Epidermal melanocyte (primary cell): ENCODE measurements around the gene C1orf122.
A peak's percentile ranks its signal among the peaks of the same experiment; 100 is the strongest.
"Not testable (repeated sequence)": the region's sequence is repeated elsewhere in the genome, so short reads cannot be mapped to it uniquely, and the experiment has no call there.

Experiments used
- DNase-seq: peaks from one replicate; pipeline ENCODE4 v3.0.0; 2011; ENCODE audit warnings: low spot score; ENCODE audit not compliant: insufficient read length

C1orf122 gene

GRCh38 chr1:37807555-37808368 is at the start of gene C1orf122, which contains the start of gene YRDC:
Gene C1orf122 (plus strand): TSS chr1:37807790. CDS start chr1:37808405, 615 bp downstream.
Gene YRDC (minus strand): TSS chr1:37808208. CDS start chr1:37808180, 28 bp downstream.
- DNase-seq = peak; percentile 98

GRCh38 chr1:37759451-37759850 is 48.1 kb upstream of the C1orf122 start:
- DNase-seq = no peak

- DNase-seq = no peak
Measured at GRCh38 chr1:37761416-37762095, 46.0 kb upstream of the C1orf122 start.

GRCh38 chr1:37762516-37762915 is 45.1 kb upstream of the C1orf122 start:
- no peak for DNase-seq

GRCh38 chr1:37763791-37764413 is 43.7 kb upstream of the C1orf122 start:
- DNase-seq = no peak

GRCh38 chr1:37764414-37764825 is 43.2 kb upstream of the C1orf122 start:
- no peak for DNase-seq

GRCh38 chr1:37764888-37765441 is 42.6 kb upstream of the C1orf122 start, which contains the start of gene EPHA10:
Gene EPHA10 (minus strand): TSS chr1:37765120. CDS start chr1:37765066, 54 bp downstream.
- no peak for DNase-seq

GRCh38 chr1:37765916-37766664 is 41.5 kb upstream of the C1orf122 start:
- no peak for DNase-seq

- DNase-seq = no peak
Measured at GRCh38 chr1:37767488-37767887, 40.1 kb upstream of the C1orf122 start.

GRCh38 chr1:37771440-37771839 is 36.1 kb upstream of the C1orf122 start:
- DNase-seq = not testable (repeated sequence)

GRCh38 chr1:37776946-37777516 is 30.6 kb upstream of the C1orf122 start:
- no peak for DNase-seq

- no peak for DNase-seq
Measured at GRCh38 chr1:37778654-37779053, 28.9 kb upstream of the C1orf122 start.

GRCh38 chr1:37782491-37782890 is 25.1 kb upstream of the C1orf122 start:
- DNase-seq = no peak

- no peak for DNase-seq
Measured at GRCh38 chr1:37792943-37793686, 14.5 kb upstream of the C1orf122 start.

- DNase-seq = peak; percentile 49
Measured at GRCh38 chr1:37793773-37794371, 13.7 kb upstream of the C1orf122 start, which contains the start of gene MANEAL. Gene MANEAL (plus strand): TSS chr1:37793847. CDS start chr1:37794183, 336 bp downstream.

- DNase-seq = no peak
Measured at GRCh38 chr1:37794372-37795339, 12.9 kb upstream of the C1orf122 start.

GRCh38 chr1:37795340-37796125 is 12.1 kb upstream of the C1orf122 start:
- DNase-seq = peak; percentile 64
